ENCODE measurements around the gene RHOJ.
A peak's percentile ranks its signal among the peaks of the same experiment; 100 is the strongest.

Gene RHOJ

GRCh38 chr14:63191211-63191610 is 13.0 kb upstream of the RHOJ start:
- DNase-seq (ENCODE audit: low read depth), result no peak
- no peak for TF ChIP-seq CTCF (conservative IDR thresholded peaks at IDR 0.05; ENCODE audit: low read depth, low read length)
- no peak overlapping the region for H3K4me3 ChIP-seq (ENCODE audit: low read length)

- H3K4me3 ChIP-seq (ENCODE audit: low read length), result no peak overlapping the region
- no peak for TF ChIP-seq CTCF (conservative IDR thresholded peaks at IDR 0.05; ENCODE audit: low read depth, low read length)
- no peak for DNase-seq (ENCODE audit: low read depth)
These were observed 12.2 kb upstream of the RHOJ start for GRCh38 chr14:63192085-63192484.

- TF ChIP-seq CTCF (conservative IDR thresholded peaks at IDR 0.05; ENCODE audit: low read depth, low read length), result no peak
- DNase-seq (ENCODE audit: low read depth), result no peak
- H3K4me3 ChIP-seq (ENCODE audit: low read length), result no peak overlapping the region
These were observed 11.0 kb upstream of the RHOJ start for GRCh38 chr14:63193236-63193635.

GRCh38 chr14:63200035-63200740 is 4.1 kb upstream of the RHOJ start:
- no peak overlapping the region for H3K4me3 ChIP-seq (ENCODE audit: low read length)
- no peak for DNase-seq (ENCODE audit: low read depth)
- no peak for TF ChIP-seq CTCF (conservative IDR thresholded peaks at IDR 0.05; ENCODE audit: low read depth, low read length)

DNA sequence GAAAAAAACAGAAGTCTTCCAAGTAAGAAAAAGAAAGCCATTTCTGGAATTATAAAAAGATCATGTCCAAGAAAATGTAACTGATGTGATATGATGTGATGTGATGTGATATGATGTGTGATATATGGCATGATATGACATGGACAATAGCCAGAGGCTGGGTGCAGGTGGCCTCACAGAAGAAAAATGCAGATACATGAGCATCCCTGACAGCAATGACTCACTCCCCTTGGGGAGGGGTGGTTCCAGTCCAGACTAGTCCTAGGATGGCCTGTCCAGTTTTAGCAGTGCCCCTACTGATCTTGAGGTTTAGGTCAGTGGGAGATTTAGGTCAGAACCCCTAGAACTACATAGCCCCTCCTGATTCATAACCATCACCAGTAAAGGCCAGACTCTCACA is 3.5 kb upstream of the RHOJ start:
- no peak for DNase-seq (ENCODE audit: low read depth)
- no peak overlapping the region for H3K4me3 ChIP-seq (ENCODE audit: low read length)
- TF ChIP-seq CTCF (conservative IDR thresholded peaks at IDR 0.05; ENCODE audit: low read depth, low read length), result no peak

DNA sequence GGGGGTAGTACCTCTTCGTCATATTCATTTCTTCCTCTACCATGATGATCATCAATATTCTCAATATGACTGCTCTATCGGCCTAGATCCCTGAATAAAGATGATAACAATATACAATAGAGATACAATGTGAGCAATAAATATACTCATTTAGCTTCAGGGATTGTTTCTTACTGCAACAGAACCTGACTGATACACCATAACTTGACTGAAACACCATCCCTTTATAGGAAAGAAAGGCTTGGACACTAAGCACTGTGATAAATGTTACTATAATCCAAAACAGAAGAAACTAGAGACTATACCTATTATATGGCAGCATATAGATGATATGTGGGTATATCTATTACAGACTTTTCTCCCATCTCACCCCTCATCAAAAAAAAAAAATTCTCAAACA is 1.2 kb upstream of the RHOJ start:
- no peak for DNase-seq (ENCODE audit: low read depth)
- TF ChIP-seq CTCF (conservative IDR thresholded peaks at IDR 0.05; ENCODE audit: low read depth, low read length), result no peak
- H3K4me3 ChIP-seq (ENCODE audit: low read length), result no peak overlapping the region

DNA sequence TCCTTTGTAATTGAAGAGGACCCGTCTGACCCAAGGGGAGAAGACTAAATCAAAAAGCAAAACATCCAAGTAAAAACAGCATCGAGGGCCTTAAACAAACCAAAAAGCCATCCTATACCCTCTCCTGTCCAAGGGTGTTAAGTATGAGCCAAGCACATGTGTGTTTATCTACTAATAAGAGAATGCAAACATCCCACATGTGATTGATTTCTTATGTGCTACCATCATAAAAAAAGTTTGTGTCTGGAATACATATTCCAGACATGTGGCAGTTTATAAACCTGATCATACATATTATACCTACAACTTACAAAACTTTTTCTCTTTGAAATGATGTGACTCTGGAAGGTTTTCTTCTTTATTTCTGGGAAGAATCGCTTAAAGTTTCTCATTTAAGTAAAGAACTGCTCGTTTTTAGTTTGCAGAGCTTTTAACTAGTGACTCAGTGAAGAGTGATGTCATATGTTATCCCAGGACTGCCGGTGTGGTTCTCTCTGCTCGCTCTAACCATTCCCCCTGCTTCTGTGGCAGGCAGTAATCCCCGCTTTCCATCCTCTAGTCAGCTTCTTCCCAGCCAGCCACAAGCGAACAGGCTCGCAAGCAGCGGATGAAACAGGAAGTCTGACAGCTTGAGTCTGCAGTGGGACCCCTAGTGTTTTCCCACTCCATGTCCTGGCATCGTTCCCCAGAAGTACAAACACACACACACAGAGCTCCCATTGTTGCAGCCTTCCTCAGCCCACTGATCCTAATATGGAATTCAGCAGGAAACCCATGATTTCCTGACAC is 431 bp upstream of the RHOJ start:
- H3K4me3 ChIP-seq (ENCODE audit: low read length), result peak overlapping the region; percentile 57
- TF ChIP-seq CTCF (conservative IDR thresholded peaks at IDR 0.05; ENCODE audit: low read depth, low read length), result peak; percentile 41
- DNase-seq (ENCODE audit: low read depth), result peak; percentile 93

All from retinal pigment epithelial cell (primary cell).